K562 (cell line): ENCODE results near the gene NTRK1. TPM values are rescaled to one million over a fixed set of nuclear protein-coding genes. Genes with fewer than 3 reads are reported as not detected.

Experiments
- CREM ChIP-seq: IDR thresholded peaks from 2 replicates; pipeline ENCODE4 v1.6.1; 2014; ENCODE audit warnings: antibody characterized with exemption, low read depth
- NCOR1 ChIP-seq: fragments of 450-650 bp; IDR thresholded peaks from 2 replicates; pipeline ENCODE4 v1.6.1; 2016; ENCODE audit warnings: mild to moderate bottlenecking, moderate library complexity
- PHF8 ChIP-seq: fragments of 200-600 bp; sonication (generic); IDR thresholded peaks from 2 replicates; pipeline ENCODE4 v1.6.1; 2012; ENCODE audit warnings: mixed run types, mild to moderate bottlenecking, inconsistent platforms, low read length, moderate library complexity, borderline replicate concordance
- RAD21 ChIP-seq, 2 experiments: fragments of 250-450 bp in 1 of 2; fragments of 450-650 bp in 1 of 2; sonication (Bioruptor Pico) in 1 of 2; formaldehyde crosslinking in 1 of 2; IDR thresholded peaks in 1 of 2; conservative IDR thresholded peaks in 1 of 2; 2 replicates each; pipeline versions ENCODE4 v1.4.0 to v1.8.0; 2020 to 2022; ENCODE audit warnings: mild to moderate bottlenecking in 2 of 2, moderate library complexity in 1 of 2
- RCOR1 ChIP-seq, 2 experiments: IDR thresholded peaks; 2 replicates each; pipeline ENCODE4 v1.6.1; 2012; ENCODE audit warnings: low read depth in 2 of 2, low read length in 2 of 2, borderline replicate concordance in 1 of 2, improper control_type of control experiment in 1 of 2
- SMAD3 ChIP-seq: fragments of 450-650 bp; formaldehyde crosslinking; conservative IDR thresholded peaks from 2 replicates; pipeline ENCODE4 v1.4.0; 2020; ENCODE audit warnings: mild to moderate bottlenecking
- polyA plus RNA-seq, 8 experiments: library from polyadenylated mRNA; depleted of rRNA in 4 of 8; stranded (reverse) in 5 of 8; unstranded in 3 of 8; fragments of >200 nt; fragmentation: Nextera tagmentation in 2 of 8; fragmentation: Illumina TruSeq in 1 of 8; extraction: Ambion mirVana in 2 of 8; extraction: Trizol in 1 of 8; gene quantifications; 2 replicates each; pipeline versions ENCODE4 v1.2.1 to v1.2.3, GENCODE V29; 2011 to 2014; ENCODE audit warnings: inconsistent platforms in 1 of 8, missing spikeins in 1 of 8
- total RNA-seq, 7 experiments: library from RNA; depleted of rRNA in 6 of 7; stranded (reverse); fragments of >200 nt in 6 of 7; fragmentation: Illumina TruSeq in 2 of 7; extraction: Trizol in 2 of 7; gene quantifications; 2 replicates each; pipeline versions ENCODE4 v1.2.1 to v1.2.3, GENCODE V29; 2011 to 2021; ENCODE audit warnings: low replicate concordance in 1 of 7
- TF ChIP-seq, protein P1 (sequence below), 2 experiments: fragments of 150-350 bp in 1 of 2; IDR thresholded peaks; 2 replicates each; pipeline ENCODE4 v1.6.1; 2012 to 2016; ENCODE audit warnings: low read depth in 2 of 2, low read length in 2 of 2, mild to moderate bottlenecking in 1 of 2, moderate library complexity in 1 of 2
- TF ChIP-seq, protein P2 (sequence below): fragments of 250-450 bp; sonication (Bioruptor Pico); IDR thresholded peaks from 2 replicates; pipeline ENCODE4 v1.8.0; 2022; ENCODE audit warnings: inconsistent platforms
- TF ChIP-seq, protein P3 (sequence below): fragments of 250-450 bp; sonication (Bioruptor Pico); IDR thresholded peaks from 2 replicates; pipeline ENCODE4 v1.5.1; 2021; ENCODE audit warnings: mild to moderate bottlenecking
- TF ChIP-seq, protein P4 (sequence below): fragments of 450-650 bp; IDR thresholded peaks from 2 replicates; pipeline ENCODE4 v1.6.1; 2017; ENCODE audit warnings: antibody characterized with exemption, mild to moderate bottlenecking

Gene NTRK1
- total and polyA plus RNA-seq, 9 of the 15 experiments (the other 6 are each of a cell fraction or from before 2014, with no cell fraction given), result 0.46 to 30.0 (median 7.9) TPM

DNA sequence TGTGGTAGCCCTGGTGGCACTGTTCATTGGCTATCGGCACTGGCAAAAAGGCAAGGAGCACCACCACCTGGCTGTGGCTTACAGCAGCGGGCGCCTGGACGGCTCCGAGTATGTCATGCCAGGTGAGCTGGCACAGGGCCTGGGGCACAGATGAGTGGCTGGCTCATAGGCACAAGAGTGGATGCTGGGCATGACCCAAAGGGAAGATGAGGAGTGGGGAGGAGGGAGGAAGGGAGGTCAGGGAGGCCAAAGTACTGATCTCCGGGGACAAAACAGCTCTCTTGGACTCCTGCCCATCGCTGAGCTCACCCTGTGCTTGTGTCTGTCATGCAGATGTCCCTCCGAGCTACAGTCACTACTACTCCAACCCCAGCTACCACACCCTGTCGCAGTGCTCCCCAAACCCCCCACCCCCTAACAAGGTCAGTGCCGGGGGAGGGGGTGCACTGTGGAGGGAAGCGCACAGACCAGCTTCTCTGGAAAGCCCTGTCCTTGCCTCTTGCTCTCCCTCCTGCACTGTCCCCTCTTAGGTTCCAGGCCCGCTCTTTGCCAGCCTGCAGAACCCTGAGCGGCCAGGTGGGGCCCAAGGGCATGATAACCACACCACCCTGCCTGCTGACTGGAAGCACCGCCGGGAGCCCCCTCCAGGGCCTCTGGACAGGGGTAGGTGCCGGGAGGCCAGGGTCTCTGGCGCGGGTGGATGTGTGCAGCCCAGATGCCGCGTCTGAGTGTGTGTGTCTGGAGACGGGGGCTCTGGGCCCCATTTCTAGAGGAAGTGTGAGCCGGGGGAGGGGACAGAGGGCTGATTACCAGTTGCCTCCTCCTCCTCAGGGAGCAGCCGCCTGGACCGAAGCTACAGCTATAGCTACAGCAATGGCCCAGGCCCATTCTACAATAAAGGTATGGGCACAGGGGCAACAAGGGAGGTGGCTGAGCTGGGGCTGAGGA is 52.5 kb downstream of the NTRK1 start (continued):
- TF ChIP-seq, protein P1, sequence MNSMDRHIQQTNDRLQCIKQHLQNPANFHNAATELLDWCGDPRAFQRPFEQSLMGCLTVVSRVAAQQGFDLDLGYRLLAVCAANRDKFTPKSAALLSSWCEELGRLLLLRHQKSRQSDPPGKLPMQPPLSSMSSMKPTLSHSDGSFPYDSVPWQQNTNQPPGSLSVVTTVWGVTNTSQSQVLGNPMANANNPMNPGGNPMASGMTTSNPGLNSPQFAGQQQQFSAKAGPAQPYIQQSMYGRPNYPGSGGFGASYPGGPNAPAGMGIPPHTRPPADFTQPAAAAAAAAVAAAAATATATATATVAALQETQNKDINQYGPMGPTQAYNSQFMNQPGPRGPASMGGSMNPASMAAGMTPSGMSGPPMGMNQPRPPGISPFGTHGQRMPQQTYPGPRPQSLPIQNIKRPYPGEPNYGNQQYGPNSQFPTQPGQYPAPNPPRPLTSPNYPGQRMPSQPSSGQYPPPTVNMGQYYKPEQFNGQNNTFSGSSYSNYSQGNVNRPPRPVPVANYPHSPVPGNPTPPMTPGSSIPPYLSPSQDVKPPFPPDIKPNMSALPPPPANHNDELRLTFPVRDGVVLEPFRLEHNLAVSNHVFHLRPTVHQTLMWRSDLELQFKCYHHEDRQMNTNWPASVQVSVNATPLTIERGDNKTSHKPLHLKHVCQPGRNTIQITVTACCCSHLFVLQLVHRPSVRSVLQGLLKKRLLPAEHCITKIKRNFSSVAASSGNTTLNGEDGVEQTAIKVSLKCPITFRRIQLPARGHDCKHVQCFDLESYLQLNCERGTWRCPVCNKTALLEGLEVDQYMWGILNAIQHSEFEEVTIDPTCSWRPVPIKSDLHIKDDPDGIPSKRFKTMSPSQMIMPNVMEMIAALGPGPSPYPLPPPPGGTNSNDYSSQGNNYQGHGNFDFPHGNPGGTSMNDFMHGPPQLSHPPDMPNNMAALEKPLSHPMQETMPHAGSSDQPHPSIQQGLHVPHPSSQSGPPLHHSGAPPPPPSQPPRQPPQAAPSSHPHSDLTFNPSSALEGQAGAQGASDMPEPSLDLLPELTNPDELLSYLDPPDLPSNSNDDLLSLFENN (IDR thresholded peaks at IDR 0.05; ENCODE audit: low read depth in 2 of 2, low read length in 2 of 2), result no peak
- TF ChIP-seq, protein P2, sequence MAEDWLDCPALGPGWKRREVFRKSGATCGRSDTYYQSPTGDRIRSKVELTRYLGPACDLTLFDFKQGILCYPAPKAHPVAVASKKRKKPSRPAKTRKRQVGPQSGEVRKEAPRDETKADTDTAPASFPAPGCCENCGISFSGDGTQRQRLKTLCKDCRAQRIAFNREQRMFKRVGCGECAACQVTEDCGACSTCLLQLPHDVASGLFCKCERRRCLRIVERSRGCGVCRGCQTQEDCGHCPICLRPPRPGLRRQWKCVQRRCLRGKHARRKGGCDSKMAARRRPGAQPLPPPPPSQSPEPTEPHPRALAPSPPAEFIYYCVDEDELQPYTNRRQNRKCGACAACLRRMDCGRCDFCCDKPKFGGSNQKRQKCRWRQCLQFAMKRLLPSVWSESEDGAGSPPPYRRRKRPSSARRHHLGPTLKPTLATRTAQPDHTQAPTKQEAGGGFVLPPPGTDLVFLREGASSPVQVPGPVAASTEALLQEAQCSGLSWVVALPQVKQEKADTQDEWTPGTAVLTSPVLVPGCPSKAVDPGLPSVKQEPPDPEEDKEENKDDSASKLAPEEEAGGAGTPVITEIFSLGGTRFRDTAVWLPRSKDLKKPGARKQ (CRISPR knock-in tag), result no peak
- TF ChIP-seq RAD21 (CRISPR knock-in tag; conservative IDR thresholded peaks at IDR 0.05 in 1 of 2, IDR thresholded peaks at IDR 0.05 in 1 of 2) (peak in 1 of 2 experiments; percentile 3; a peak in 1 of 4 replicates), NCOR1 (no peak), SMAD3 (CRISPR knock-in tag) (no peak), CREM (0 out of 2 replicates have a peak, but pooled peaks have one; percentile 5), PHF8 (peak; percentile 46; the same call in 1 of the 2 replicates), RCOR1 (IDR thresholded peaks at IDR 0.05; ENCODE audit: borderline replicate concordance in 1 of 2, low read depth in 2 of 2, low read length in 2 of 2) (no peak)
- TF ChIP-seq, protein P3, sequence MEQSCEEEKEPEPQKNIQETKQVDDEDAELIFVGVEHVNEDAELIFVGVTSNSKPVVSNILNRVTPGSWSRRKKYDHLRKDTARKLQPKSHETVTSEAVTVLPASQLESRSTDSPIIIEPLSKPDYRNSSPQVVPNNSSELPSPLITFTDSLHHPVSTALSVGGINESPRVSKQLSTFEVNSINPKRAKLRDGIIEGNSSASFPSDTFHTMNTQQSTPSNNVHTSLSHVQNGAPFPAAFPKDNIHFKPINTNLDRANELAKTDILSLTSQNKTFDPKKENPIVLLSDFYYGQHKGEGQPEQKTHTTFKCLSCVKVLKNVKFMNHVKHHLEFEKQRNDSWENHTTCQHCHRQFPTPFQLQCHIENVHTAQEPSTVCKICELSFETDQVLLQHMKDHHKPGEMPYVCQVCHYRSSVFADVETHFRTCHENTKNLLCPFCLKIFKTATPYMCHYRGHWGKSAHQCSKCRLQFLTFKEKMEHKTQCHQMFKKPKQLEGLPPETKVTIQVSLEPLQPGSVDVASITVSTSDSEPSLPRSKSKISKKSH (CRISPR knock-in tag), result no peak
- TF ChIP-seq, protein P4, sequence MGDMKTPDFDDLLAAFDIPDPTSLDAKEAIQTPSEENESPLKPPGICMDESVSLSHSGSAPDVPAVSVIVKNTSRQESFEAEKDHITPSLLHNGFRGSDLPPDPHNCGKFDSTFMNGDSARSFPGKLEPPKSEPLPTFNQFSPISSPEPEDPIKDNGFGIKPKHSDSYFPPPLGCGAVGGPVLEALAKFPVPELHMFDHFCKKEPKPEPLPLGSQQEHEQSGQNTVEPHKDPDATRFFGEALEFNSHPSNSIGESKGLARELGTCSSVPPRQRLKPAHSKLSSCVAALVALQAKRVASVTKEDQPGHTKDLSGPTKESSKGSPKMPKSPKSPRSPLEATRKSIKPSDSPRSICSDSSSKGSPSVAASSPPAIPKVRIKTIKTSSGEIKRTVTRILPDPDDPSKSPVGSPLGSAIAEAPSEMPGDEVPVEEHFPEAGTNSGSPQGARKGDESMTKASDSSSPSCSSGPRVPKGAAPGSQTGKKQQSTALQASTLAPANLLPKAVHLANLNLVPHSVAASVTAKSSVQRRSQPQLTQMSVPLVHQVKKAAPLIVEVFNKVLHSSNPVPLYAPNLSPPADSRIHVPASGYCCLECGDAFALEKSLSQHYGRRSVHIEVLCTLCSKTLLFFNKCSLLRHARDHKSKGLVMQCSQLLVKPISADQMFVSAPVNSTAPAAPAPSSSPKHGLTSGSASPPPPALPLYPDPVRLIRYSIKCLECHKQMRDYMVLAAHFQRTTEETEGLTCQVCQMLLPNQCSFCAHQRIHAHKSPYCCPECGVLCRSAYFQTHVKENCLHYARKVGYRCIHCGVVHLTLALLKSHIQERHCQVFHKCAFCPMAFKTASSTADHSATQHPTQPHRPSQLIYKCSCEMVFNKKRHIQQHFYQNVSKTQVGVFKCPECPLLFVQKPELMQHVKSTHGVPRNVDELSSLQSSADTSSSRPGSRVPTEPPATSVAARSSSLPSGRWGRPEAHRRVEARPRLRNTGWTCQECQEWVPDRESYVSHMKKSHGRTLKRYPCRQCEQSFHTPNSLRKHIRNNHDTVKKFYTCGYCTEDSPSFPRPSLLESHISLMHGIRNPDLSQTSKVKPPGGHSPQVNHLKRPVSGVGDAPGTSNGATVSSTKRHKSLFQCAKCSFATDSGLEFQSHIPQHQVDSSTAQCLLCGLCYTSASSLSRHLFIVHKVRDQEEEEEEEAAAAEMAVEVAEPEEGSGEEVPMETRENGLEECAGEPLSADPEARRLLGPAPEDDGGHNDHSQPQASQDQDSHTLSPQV, result peak; percentile 77
